Activated CD8-positive, alpha-beta memory T cell treated with anti-CD3 and anti-CD28 coated beads for 36 hours (primary cell): Measurements from ENCODE around the gene AIFM2. TPM values are rescaled to one million over a fixed set of nuclear protein-coding genes. Genes with fewer than 3 reads are reported as not detected.
"Not testable (repeated sequence)": the region's sequence is repeated elsewhere in the genome, so short reads cannot be mapped to it uniquely, and the experiment has no call there.

ENCODE experiments used
- CTCF ChIA-PET: fragments of 350-600 bp; sonication (Branson Sonifier 250); formaldehyde crosslinking; loops from one replicate; lab custom pipeline; 2021; ENCODE audit warnings: antibody characterized with exemption; lab: Charles Lee
- POLR2A ChIA-PET: fragments of 350-600 bp; sonication (Branson Sonifier 250); formaldehyde crosslinking; loops from one replicate; lab custom pipeline; 2021; ENCODE audit warnings: antibody characterized with exemption; lab: Charles Lee
- total RNA-seq, 2 experiments: library from RNA; stranded (reverse); gene quantifications; one replicate each; pipeline ENCODE4 v1.2.3, GENCODE V29; 2021

Gene AIFM2
- total RNA-seq, 2 experiments from 2014 or later, result 16.9 to 18.1 TPM

DNA sequence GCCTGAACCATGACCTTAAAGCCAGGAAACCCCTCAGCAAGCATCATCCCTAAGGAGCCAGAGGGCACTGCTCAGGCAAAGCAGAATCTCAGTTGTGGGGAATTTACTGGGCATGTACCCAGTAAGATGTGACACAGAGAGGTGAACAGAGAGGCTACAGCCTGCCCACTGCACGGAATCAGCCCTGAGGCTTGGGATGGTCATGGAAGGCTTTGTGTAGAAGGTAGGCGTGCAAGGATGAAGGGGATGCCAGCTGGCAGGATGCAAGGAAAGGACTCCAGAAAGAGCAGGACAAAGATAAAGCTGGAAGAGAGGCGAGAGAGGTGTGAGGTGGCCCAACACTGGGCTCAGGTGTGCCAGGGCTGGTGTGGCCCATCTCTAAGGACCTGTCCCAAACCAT is 2.4 kb upstream of the AIFM2 start:
- ChIA-PET CTCF (interaction anchor here (4.7 kb wide), 1 partner anchor 10 kb away, joined by 32 read pairs; the partner anchor contains the start of gene TYSND1), POLR2A (no interaction called here)

DNA sequence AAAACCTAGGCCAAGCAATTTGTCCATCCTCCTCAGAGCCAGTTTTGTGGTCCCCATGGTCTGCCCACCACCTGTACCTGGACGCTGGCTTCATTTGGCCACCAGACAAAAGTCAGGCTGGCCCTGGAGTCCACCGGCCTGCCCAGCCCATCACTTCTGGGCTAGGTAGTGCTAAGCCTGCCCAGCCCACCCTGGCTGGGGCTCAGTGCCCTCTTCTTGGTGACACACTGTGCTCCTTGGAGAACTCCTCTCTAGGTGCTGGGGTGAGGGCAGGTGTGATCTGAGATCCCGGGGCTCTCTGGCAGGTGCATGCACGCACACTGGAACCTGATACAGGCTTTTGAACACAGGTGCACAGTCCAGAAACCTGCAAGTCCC is 1.1 kb downstream of the AIFM2 start:
- CTCF ChIA-PET, result no interaction called here
- POLR2A ChIA-PET, result no interaction called here

DNA sequence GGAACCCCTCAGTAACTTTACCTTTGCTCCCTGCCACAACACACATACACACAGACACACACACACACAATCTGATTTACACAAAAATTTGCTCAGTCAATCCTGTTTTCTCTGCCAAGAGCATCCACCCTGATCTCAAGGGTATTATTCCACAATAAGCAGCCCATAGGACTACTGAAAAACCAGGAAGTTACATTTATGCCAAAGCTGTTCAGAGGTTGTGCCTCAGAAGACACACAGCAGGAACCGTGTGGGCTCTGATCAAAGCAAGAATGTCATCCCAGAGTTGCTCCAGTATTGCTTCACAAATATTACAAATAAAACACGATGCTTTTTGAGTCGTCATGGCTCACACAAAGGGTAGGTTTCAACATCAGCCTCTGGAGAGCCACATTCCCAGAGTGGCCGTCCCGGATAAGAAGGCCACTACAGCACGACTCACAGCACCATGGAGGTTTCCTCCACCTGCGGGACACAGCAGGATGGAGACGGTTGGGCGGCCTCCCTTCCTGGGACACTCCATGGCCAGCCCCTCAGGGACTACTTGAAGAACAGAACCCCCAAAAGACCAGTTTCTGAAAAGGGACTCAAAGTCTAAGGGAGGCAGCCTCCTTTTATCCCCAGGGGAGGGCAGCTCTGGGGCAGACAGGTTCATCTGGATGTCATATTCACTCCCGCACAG is 1.6 kb downstream of the AIFM2 start:
- ChIA-PET POLR2A (no interaction called here), CTCF (no interaction called here)

DNA sequence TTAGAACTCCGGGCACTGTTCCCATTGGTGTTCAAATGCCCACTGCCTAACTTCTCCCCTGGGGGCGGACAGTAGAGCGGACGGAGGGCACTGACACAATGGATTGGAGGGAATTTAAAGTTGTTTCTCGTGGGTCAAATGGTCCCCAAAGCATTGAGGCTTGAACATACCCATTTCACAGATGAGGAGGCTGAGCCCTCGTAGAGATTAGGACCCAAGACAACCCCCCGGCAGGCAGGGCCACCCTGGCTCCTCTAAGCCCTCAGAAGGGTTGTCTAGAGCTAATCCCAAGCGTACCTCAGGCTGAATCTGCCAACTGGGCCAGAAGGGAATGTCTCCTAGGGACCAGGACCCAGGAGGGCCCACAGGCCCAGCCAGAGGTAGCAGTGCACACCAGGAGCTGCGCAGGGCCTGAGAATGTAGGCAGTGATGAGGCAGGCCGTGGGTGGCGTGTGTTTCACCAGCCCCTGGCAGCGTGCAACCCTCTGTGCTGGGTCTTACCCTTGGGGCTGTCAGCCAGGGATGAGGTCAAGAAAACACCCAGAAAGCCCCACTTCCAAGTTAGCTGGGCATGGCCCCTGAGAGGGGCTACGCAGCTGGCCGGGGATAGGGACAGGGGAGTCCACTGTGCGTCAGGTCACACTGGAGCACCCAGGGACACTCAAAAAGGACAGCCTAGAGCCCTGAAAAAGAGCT is 5.8 kb downstream of the AIFM2 start:
- ChIA-PET CTCF (interaction anchor here (1.0 to 1.1 kb wide), 2 partner anchors 11 kb away, joined by 3 read pairs; no protein-coding TSS in a partner anchor), POLR2A (no interaction called here)

DNA sequence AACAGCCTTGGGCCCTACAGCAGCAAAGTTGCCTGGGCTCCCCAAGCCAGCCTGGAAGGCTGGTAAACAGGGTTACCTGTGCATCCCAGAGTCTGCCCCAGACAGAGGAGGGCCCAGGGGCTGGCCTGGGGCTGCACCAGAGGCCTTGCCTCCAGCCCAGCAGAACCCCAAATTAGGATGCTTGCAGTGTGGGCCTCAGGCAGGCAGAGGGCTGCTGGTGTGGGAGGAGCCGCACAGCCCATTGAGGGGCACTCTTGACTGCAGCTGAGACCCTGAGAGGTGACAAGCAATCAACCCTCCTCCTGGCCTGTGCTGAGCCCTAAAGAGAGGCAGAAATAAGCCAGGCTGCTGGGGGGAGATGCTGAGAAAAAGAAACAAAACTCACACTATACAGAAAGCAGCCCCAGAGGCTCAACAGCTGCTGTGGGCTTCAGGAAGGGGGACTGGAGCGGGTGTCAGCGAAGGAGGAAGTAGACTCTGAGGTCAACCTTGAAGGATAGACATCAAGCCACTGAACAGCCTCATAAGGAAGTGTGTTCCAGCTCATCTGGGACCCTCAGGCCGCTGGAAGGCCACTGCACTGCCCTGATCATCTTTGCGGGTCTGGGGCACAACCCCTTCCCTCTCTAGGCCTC is 6.6 kb downstream of the AIFM2 start:
- POLR2A ChIA-PET, result interaction anchor here (1.2 kb wide), 1 partner anchor 19 kb away, joined by 3 read pairs; no protein-coding TSS in a partner anchor
- CTCF ChIA-PET, result interaction anchor here (1.0 kb wide), 1 partner anchor 10 kb away, joined by 3 read pairs; no protein-coding TSS in a partner anchor

DNA sequence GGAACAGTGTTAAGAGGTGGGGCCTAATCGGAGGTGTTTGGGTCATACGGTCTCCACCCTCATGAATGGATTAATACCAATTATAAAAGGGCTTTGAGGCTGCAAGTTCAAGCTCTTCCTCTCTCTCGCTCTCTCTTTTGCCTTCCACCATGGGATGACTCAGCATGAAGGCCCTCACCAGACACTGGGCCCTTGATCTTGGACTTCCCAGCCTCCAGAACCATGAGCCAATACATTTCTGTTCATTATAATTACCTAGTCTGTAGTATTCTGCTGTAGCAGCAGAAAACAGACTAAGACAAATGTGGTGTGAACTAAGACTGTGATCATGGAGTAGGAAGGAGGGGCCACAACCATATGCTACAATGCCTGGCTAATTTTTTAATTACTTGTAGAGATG is 7.7 kb downstream of the AIFM2 start:
- POLR2A ChIA-PET, result interaction anchor here (1.2 kb wide), 1 partner anchor 21 kb away, joined by 3 read pairs; no protein-coding TSS in a partner anchor
- CTCF ChIA-PET, result interaction anchor here (0.6 to 2.2 kb wide), 2 partner anchors 9 to 1238 kb away, joined by 3 to 12 read pairs; no protein-coding TSS in a partner anchor

DNA sequence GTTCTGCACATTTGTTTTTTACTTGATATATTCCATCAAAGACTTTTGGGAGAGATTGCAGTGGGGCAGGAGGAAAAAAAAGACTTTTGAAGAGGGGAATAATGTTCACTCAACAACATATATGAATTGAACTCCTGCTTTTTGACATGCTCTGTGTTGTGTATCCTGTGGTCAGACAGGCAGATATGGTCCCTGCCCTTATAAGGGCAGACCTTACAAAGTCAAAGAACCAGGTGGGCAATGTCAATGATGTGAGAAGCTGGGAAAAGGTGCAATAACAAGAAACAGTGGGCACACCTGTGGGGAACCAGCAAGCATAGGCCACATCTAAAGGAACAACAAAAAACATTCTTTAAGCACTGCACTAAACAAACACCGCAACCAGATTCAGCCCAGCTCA is 8.2 kb downstream of the AIFM2 start:
- CTCF ChIA-PET, result interaction anchor here (0.6 to 2.2 kb wide), 2 partner anchors 9 to 1237 kb away, joined by 3 to 12 read pairs; no protein-coding TSS in a partner anchor
- POLR2A ChIA-PET, result no interaction called here

DNA sequence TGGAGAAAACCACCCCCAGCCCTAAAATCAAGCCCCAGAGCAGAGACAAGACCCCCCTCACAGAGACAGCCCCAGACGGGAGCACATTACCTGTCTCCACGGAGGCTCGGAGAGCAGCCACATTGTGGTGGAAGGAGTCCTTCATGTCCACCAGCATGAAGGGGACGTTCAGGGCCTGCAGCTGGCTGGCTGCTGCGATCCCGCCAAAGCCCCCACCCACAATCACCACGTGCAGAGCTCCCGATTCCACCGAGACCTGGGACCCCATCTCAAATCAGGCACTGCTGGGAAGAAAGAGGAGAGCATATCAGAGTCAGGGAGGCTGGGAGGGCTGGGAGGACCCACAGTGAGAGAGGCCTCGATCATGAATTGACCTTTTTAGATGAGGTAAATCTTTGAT is 8.8 kb downstream of the AIFM2 start:
- ChIA-PET POLR2A (no interaction called here), CTCF (interaction anchor here (2.2 kb wide), 1 partner anchor 8 kb away, joined by 12 read pairs; no protein-coding TSS in a partner anchor)

DNA sequence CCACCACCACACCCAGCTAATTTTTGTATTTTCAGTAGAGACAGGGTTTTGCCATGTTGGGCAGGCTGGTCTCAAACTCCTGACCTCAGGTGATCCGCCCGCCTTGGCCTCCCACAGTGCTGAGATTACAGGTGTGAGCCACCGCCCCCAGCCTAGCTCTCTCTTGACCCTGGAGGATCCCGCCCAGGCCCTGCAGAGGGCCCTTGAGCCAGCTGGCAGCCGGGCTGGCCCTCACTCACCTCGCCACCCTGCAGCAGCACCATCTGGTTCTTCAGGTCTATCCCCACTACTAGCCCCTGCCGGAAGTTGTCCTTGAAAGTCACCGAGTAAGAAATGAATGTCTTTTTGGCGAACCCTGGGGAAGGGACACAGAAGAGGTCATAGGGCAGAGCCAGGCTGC is 9.5 kb downstream of the AIFM2 start:
- POLR2A ChIA-PET, result not testable (repeated sequence)
- CTCF ChIA-PET, result interaction anchor here (2.2 kb wide), 1 partner anchor 7 kb away, joined by 12 read pairs; no protein-coding TSS in a partner anchor

DNA sequence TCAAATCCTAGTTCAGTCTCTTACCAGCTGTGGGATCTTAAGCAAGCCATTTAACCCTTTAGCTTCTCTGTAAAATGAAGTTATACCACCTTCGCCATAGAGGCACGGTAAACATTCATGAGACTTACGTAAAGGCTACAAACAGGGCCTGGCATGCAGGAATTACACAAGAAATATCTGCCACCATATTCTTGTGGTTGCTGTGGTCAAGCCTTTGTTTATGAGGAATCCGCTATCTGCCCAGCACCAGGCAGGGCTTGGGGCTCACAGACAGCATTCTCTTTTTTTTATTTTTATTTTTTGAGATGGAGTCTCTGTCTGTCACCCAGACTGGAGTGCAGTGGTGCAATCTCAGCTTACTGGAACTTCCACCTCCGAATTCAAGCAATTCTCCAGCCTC is 9.9 kb downstream of the AIFM2 start:
- ChIA-PET POLR2A (no interaction called here), CTCF (no interaction called here)

DNA sequence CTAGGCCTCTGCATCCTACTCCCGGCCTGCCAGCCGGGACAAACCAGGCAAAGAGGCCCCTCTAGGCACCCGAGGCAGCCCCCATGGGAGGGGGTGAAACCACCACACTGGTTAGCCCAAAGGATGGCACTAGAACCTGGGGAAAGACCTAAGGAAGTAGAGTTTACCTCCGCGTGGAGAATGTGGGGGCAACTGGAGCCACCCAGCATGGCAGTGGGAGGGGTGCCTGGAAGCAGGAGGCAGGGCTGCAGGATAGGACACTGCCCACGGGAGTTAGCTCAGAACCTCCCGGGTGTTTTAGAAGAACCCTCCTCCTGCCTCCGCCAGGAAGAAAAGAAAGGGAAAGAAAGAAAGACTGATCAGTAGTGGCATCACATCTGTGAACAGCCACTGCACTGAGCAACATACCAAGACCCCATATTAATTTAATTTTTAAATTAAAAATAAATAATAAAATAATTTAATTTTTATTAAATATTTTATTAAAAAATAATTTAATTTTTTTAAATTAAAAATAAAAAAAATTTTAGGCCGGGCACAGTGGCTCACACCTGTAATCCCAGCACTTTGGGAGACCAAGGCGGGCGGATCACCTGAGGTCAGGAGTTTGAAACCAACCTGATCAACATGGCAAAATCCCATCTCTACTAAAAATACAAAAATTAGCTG is 11.2 kb downstream of the AIFM2 start:
- ChIA-PET CTCF (no interaction called here), POLR2A (no interaction called here)

DNA sequence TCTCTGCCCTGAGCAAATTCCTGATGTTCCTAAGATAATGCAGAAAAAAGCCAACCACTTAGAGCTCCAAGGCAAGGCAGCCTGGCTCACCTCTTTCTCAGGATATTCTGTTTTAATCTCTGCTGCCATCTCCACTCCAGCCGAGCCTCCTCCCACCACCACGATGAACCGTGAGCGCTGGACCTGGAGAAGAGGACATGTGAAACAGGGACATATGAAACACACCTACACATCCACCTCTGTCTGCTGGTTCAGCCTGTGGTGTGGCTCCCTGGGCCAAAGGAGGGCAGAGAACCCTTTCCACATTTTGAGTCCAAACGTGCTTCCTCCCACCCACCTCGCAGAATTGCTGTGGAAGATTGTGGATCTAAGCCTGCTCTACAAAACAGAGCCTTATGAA is 12.2 kb downstream of the AIFM2 start:
- POLR2A ChIA-PET, result no interaction called here
- CTCF ChIA-PET, result no interaction called here

DNA sequence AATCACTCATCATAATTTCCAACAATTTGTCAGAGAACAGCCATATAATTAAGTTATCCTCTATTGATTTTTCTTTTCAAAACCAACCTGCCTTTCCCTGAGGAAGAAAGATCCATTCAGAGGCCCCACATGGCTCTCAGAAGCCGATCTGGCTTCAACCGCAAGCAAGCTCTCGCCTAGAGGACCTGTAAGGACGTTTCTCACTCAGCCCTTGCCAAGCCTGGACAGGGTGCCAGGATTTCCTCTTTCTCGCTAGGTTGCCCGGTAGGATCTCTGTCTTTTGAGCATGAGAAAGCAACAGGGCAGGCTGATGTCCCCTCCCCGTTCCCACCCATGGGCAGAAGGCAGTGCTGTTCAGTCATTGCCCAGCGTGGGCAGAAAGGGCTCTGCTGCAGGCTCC is 13.0 kb downstream of the AIFM2 start:
- CTCF ChIA-PET, result no interaction called here
- POLR2A ChIA-PET, result no interaction called here

DNA sequence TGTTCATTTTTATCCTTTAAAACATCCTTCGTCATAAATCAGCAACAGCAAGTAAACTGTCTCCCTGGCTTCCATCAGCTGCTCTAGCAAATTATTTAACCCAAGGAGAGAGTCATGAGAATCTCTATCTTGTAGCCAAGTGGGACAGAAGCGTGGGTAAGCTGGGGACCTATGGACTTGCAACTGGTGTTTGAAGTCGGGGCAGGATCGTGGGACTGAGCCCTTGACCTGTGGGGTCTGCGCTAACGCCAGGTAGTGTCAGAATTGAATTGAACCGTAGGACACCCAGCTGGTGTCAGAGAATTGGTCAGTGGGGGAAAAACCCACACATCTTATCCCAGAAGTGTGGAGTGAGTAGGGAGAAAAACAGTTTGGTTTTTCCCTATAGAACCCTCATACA is 13.4 kb downstream of the AIFM2 start:
- POLR2A ChIA-PET, result no interaction called here

DNA sequence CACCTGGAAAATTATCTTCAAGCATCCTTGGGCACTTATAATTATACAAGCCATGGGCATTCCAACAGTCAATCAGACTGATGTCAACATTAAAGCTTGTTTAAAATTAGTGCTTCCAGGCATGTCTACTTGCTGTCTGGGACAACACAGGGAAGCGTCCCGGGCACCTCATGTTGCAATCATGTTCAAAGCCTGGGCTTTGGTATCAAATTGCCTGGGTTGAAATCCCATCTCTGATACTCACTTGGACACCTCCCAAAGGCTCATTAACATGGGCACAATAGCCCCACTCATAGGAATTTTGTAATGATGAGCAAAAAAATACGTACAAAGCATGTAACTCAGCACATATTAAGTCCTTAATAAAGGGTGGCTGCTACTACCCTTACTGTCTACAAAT is 14.4 kb downstream of the AIFM2 start:
- POLR2A ChIA-PET, result no interaction called here
- CTCF ChIA-PET, result interaction anchor here (0.7 to 1.9 kb wide), 2 partner anchors 11 to 18 kb away, joined by 3 to 4 read pairs; no protein-coding TSS in a partner anchor

More for the DNA sequence above, 13.4 kb downstream of the AIFM2 start:
- CTCF ChIA-PET, result interaction anchor here (0.7 kb wide), 1 partner anchor 12 kb away, joined by 3 read pairs; no protein-coding TSS in a partner anchor

DNA sequence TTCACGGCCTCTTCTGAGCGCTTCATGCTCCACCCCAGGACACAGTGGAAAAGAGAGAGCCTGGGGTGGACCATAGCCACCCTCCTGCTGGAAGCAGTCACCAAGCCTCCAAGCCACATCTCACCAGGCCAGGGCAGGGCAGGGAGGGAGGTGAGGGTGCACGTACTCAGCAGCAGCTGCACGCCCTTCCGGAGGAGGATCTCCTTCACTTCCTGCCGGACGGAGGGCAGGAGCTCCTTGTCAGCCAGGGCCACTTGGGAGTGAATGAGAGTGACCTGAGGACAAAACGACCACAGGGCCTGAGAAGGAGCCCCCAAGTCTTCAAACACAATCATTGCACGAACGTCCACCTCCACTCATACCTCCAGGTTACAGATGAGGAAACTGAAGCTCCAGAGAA is 15.0 kb downstream of the AIFM2 start:
- ChIA-PET CTCF (interaction anchor here (1.2 to 1.9 kb wide), 3 partner anchors 19 to 247 kb away, joined by 3 to 7 read pairs (median 4); no protein-coding TSS in a partner anchor), POLR2A (no interaction called here)

DNA sequence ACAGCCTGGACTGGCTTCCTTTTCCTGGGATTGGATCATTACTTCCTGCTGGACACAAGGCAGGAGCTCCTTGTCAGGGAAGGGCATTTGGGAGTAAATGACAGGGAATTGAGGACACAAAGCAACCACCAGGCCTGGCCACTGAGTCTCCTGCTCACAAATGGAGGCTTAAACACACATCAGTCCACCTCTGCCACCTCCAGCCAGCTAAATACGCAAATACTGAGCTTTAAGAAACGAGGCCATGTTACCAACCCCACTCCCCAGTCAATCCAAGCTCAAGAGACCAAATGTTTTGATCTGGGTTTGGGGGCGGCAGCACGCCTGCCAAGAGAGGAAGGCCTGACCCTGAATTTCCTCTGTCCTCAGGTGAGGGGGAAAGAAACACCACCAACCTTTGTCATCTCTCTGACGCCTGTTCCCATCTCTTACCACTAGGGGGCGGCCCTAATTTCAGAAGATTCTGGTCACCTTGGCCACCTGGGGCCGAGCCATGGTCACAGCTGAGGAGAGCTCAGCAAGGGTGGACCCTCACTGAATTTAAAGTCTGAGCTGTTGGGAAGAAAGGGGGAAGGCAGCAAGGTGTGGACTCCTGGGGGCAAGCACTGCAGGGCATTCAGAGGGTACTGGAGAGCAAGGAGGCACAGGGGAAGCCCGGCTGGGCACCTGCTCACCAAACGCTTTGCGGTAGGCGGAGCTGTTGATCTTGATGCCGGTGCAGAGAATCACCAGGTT is 16.5 kb downstream of the AIFM2 start:
- POLR2A ChIA-PET, result interaction anchor here (1.6 kb wide), 1 partner anchor 30 kb away, joined by 4 read pairs; the partner anchor contains the start of gene TYSND1
- CTCF ChIA-PET, result interaction anchor here (0.6 to 2.6 kb wide), 20 partner anchors 8 to 814 kb away, joined by 3 to 25 read pairs (median 4); partner anchors contain the start of gene TYSND1

DNA sequence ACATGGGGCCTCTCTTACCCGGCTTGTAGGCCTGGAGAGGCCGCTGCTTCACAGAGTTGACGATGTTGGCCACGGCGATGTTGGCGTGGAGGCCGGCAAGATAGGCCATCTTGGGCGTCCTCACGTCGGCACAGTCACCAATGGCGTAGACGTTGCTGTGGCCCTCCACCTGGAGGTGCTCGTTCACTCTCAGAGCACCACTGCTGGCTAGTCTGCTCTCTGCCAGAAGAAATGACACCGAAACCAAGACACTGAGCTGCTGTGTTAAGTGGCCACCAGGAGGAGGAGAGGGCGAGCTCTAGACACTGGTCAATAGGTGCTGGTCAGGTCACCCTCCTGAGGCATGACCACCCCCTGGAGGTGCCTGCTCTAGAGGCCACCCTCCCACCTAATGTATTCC is 17.7 kb downstream of the AIFM2 start:
- POLR2A ChIA-PET, result interaction anchor here (0.5 to 1.6 kb wide), 2 partner anchors 32 to 56 kb away, joined by 4 to 9 read pairs; partner anchors contain the start of gene TYSND1
- CTCF ChIA-PET, result interaction anchor here (0.7 to 2.6 kb wide), 9 partner anchors 8 to 287 kb away, joined by 3 to 25 read pairs (median 4); partner anchors contain the start of gene TYSND1
